Measurements from ENCODE around the gene GOLGA2. TPM values are rescaled to one million over a fixed set of nuclear protein-coding genes. Genes with fewer than 3 reads are reported as not detected.
A peak's percentile ranks its signal among the peaks of the same experiment; 100 is the strongest.

GOLGA2 gene
- total RNA-seq, 1 donor from 2014 or later: 120 TPM

Small RNAs within 50 kb of the gene (microRNA-seq; reads per million reads assigned to microRNA genes)
- gene MIR199B: 1,049 reads per million, percentile 84 among the genes with 10 or more reads in this experiment
- gene MIR3154: not detected

Other genes with a start within 250 kb of the GOLGA2 start
- gene NAIF1, start 208.7 kb downstream of the GOLGA2 start, total RNA-seq: 6.2 TPM
- 5.6 TPM for gene SLC25A25, start 207.8 kb downstream of the GOLGA2 start, total RNA-seq
- 136 TPM for gene PTGES2, start 148.3 kb downstream of the GOLGA2 start, total RNA-seq
- gene LCN2, start 126.6 kb downstream of the GOLGA2 start, total RNA-seq: 2.0 TPM
- 65.7 TPM for gene BBLN, start 115.7 kb downstream of the GOLGA2 start, total RNA-seq
- 86.1 TPM for gene CIZ1, start 84.4 kb downstream of the GOLGA2 start, total RNA-seq
- 7.3 TPM for gene DNM1, start 72.6 kb downstream of the GOLGA2 start, total RNA-seq
- 17.7 TPM for gene SWI5, start 269 bp upstream of the GOLGA2 start, total RNA-seq
- 30.7 TPM for gene TRUB2, start 46.4 kb upstream of the GOLGA2 start, total RNA-seq
- 25.9 TPM for gene COQ4, start 46.8 kb upstream of the GOLGA2 start, total RNA-seq
- 17.4 TPM for gene SLC27A4, start 64.5 kb upstream of the GOLGA2 start, total RNA-seq
- 49.5 TPM for gene URM1, start 95.4 kb upstream of the GOLGA2 start, total RNA-seq
- gene CERCAM, start 144.8 kb upstream of the GOLGA2 start, total RNA-seq: 16.6 TPM
- gene ODF2, start 180.0 kb upstream of the GOLGA2 start, total RNA-seq: 20.8 TPM
- 20.2 TPM for gene GLE1, start 228.7 kb upstream of the GOLGA2 start, total RNA-seq